ENCODE results near the gene ENAH.

Gene ENAH

GRCh38 chr1:225468270-225469020 is 184.5 kb downstream of the ENAH start:
- no peak for TF ChIP-seq CTCF (conservative IDR thresholded peaks at IDR 0.05; ENCODE audit: control insufficient read depth, insufficient read depth, low read depth, low read length)
- no peak for DNase-seq (ENCODE audit: low read depth)
- no peak overlapping the region for H3K4me3 ChIP-seq (ENCODE audit: control insufficient read depth, low read depth, low read length)

GRCh38 chr1:225467193-225468020 is 185.5 kb downstream of the ENAH start:
- TF ChIP-seq CTCF (conservative IDR thresholded peaks at IDR 0.05; ENCODE audit: control insufficient read depth, insufficient read depth, low read depth, low read length), result no peak
- no peak for DNase-seq (ENCODE audit: low read depth)
- H3K4me3 ChIP-seq (ENCODE audit: control insufficient read depth, low read depth, low read length), result no peak overlapping the region

- no peak for TF ChIP-seq CTCF (conservative IDR thresholded peaks at IDR 0.05; ENCODE audit: control insufficient read depth, insufficient read depth, low read depth, low read length)
- no peak for DNase-seq (ENCODE audit: low read depth)
- H3K4me3 ChIP-seq (ENCODE audit: control insufficient read depth, low read depth, low read length), result no peak overlapping the region
These were observed 186.1 kb downstream of the ENAH start for GRCh38 chr1:225466848-225467192.

- DNase-seq (ENCODE audit: low read depth), result no peak
- H3K4me3 ChIP-seq (ENCODE audit: control insufficient read depth, low read depth, low read length), result no peak overlapping the region
- TF ChIP-seq CTCF (conservative IDR thresholded peaks at IDR 0.05; ENCODE audit: control insufficient read depth, insufficient read depth, low read depth, low read length), result no peak
These were observed 187.0 kb downstream of the ENAH start for GRCh38 chr1:225465793-225466517.

GRCh38 chr1:225464851-225465792 is 187.8 kb downstream of the ENAH start:
- DNase-seq (ENCODE audit: low read depth), result no peak
- TF ChIP-seq CTCF (conservative IDR thresholded peaks at IDR 0.05; ENCODE audit: control insufficient read depth, insufficient read depth, low read depth, low read length), result no peak
- no peak overlapping the region for H3K4me3 ChIP-seq (ENCODE audit: control insufficient read depth, low read depth, low read length)
